CD4-positive, alpha-beta T cell (primary cell): ENCODE measurements around the gene ACE2. TPM values are rescaled to one million over a fixed set of nuclear protein-coding genes. Genes with fewer than 3 reads are reported as not detected.
"Not testable (repeated sequence)": the region's sequence is repeated elsewhere in the genome, so short reads cannot be mapped to it uniquely, and the experiment has no call there.

Experiments
- ATAC-seq: fragments of 200-7000 bp; cut with Tn5 transposase; one replicate; pipeline ENCODE4 v1.10.0; 2022; ENCODE audit warnings: mild to moderate bottlenecking; ENCODE audit not compliant: poor library complexity
- CTCF ChIA-PET: fragments of 350-600 bp; sonication (Branson Sonifier 250); formaldehyde crosslinking; loops from one replicate; lab custom pipeline; 2021; ENCODE audit warnings: antibody characterized with exemption, inconsistent platforms; lab: Charles Lee
- POLR2A ChIA-PET: fragments of 350-600 bp; sonication (Branson Sonifier 250); formaldehyde crosslinking; loops from one replicate; lab custom pipeline; 2021; ENCODE audit warnings: antibody characterized with exemption, inconsistent platforms; lab: Charles Lee
- DNase-seq, 14 experiments: peaks; one replicate each; pipeline ENCODE4 v3.0.0-alpha.2; 2013 to 2020; ENCODE audit warnings: mixed read lengths in 2 of 14
- H3K27ac ChIP-seq, 2 donors: one replicate each; pipeline versions ENCODE4 v1.5.1 to v1.7.0; 2013; ENCODE audit warnings: low read length in 2 of 2, low read depth in 1 of 2, mild to moderate bottlenecking in 1 of 2
- H3K27me3 ChIP-seq, 2 experiments: 1 replicate in 1 of 2; 2 replicates in 1 of 2; pipeline versions ENCODE4 v1.6.1 to v1.7.0; 2013; ENCODE audit warnings: low read length in 2 of 2, control low read depth in 1 of 2, mild to moderate bottlenecking in 1 of 2, moderate library complexity in 1 of 2; ENCODE audit not compliant: insufficient read depth in 2 of 2, control insufficient read depth in 1 of 2
- H3K36me3 ChIP-seq: one replicate; pipeline ENCODE4 v1.6.1; 2013; ENCODE audit warnings: low read length, control low read depth; ENCODE audit not compliant: insufficient read depth
- H3K4me1 ChIP-seq: one replicate; pipeline ENCODE4 v1.6.1; 2013; ENCODE audit warnings: low read length, control low read depth; ENCODE audit not compliant: insufficient read depth
- H3K4me3 ChIP-seq: one replicate; pipeline ENCODE4 v1.5.1; 2013; ENCODE audit warnings: mild to moderate bottlenecking, low read length, moderate library complexity
- H3K9me3 ChIP-seq, 2 experiments: 1 replicate in 1 of 2; 2 replicates in 1 of 2; pipeline versions ENCODE4 v1.6.1 to v1.7.0; 2013; ENCODE audit warnings: low read length in 2 of 2, mild to moderate bottlenecking in 2 of 2, control low read depth in 1 of 2, moderate library complexity in 1 of 2; ENCODE audit not compliant: control insufficient read depth in 1 of 2, insufficient read depth in 1 of 2
- H3K27ac Mint-ChIP-seq: one replicate; pipeline ENCODE4 v1.8.0; 2020; ENCODE audit warnings: mixed read lengths
- H3K27me3 Mint-ChIP-seq: one replicate; pipeline ENCODE4 v1.8.0; 2021; ENCODE audit warnings: mixed read lengths
- H3K36me3 Mint-ChIP-seq: one replicate; pipeline ENCODE4 v1.8.0; 2021; ENCODE audit warnings: low read depth, mixed read lengths
- H3K4me1 Mint-ChIP-seq: one replicate; pipeline ENCODE4 v1.8.0; 2021; ENCODE audit warnings: low read depth, mixed read lengths
- H3K4me3 Mint-ChIP-seq: one replicate; pipeline ENCODE4 v1.8.0; 2020; ENCODE audit warnings: mild to moderate bottlenecking, mixed read lengths
- H3K9me3 Mint-ChIP-seq: one replicate; pipeline ENCODE4 v1.8.0; 2020; ENCODE audit warnings: mixed read lengths
- intact Hi-C, 2 experiments: fragments of 100-400 bp; cut with DNase I in 1 of 2; cut with micrococcal nuclease in 1 of 2; formaldehyde crosslinking; loops; one replicate each; pipeline versions ENCODE4 v1.15.1 to v1.9.0; 2023 to 2025; cut with DNase I, micrococcal nuclease
- polyA plus RNA-seq, 2 donors: library from polyadenylated mRNA; unstranded; fragments of 120-200 nt; gene quantifications; one replicate each; pipeline ENCODE4 v1.2.1, GENCODE V29; 2013
- total RNA-seq, 174 experiments: library from RNA in 2 of 174; stranded (reverse) in 2 of 174; gene quantifications; one replicate each; pipeline ENCODE4 v1.2.3 and lab custom pipeline; 2021 to 2026
- TF ChIP-seq, protein P1 (sequence below): fragments of 200-600 bp; IDR thresholded peaks from one replicate; pipeline ENCODE4 v1.8.0; 2022; ENCODE audit warnings: antibody characterized with exemption, mild to moderate bottlenecking

The ACE2 gene
- total RNA-seq (not detected), total RNA-seq (lab: John Stamatoyannopoulos, UW) (0 to 0.21 (median 0) reads per million in 172 experiments)
- not detected for polyA plus RNA-seq (2013, experiment 1 of 2)
- not detected for polyA plus RNA-seq (2013, experiment 2 of 2)

DNA sequence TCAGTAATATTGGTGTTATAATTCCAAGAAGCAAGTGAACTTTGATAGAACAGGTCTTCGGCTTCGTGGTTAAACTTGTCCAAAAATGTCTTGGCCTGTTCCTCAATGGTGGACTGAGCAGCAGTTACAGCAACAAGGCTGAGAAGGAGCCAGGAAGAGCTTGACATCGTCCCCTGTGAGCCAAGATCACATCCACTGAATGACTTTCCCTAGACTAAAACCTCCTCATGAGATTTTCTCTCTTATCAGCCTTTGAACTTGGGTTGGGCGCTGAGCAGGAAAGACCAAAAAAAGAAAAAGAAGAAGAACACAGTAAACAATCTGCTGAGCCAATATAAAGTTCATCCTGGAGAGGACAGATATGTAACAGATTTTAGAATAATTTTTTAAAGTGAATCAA is at the start of gene ACE2:
Gene ACE2, minus strand, starts transcription at position 216 of the 400 bp plus-strand sequence. Its CDS starts 49 bp downstream, at position 167.
- Mint-ChIP-seq H3K36me3 (no peaks in the 10 kb centered on the region), H3K27me3 (peaks cover 12% of the 10 kb centered on the region), H3K4me3 (no peak within 1 kb of the TSS), H3K9me3 (no peaks in the 10 kb centered on the region), H3K27ac (no peak within 1 kb of the TSS), H3K4me1 (no peaks in the 10 kb centered on the region)
- ATAC-seq (no peak), DNase-seq (no peak)
- Histone ChIP-seq H3K9me3 (no peaks in the 10 kb centered on the region), H3K27ac (no peak within 1 kb of the TSS), H3K36me3 (no peaks in the 10 kb centered on the region), H3K27me3 (peaks cover 0 to 5% of the 10 kb centered on the region in 2 experiments), H3K4me3 (no peak within 1 kb of the TSS), H3K4me1 (no peaks in the 10 kb centered on the region)
- intact Hi-C loops = no loop called here
- ChIA-PET POLR2A (no interaction called here), CTCF (interaction anchor here (0.7 kb wide), 1 partner anchor 8 kb away, joined by 4 read pairs; no protein-coding TSS in a partner anchor)
- TF ChIP-seq, protein P1, sequence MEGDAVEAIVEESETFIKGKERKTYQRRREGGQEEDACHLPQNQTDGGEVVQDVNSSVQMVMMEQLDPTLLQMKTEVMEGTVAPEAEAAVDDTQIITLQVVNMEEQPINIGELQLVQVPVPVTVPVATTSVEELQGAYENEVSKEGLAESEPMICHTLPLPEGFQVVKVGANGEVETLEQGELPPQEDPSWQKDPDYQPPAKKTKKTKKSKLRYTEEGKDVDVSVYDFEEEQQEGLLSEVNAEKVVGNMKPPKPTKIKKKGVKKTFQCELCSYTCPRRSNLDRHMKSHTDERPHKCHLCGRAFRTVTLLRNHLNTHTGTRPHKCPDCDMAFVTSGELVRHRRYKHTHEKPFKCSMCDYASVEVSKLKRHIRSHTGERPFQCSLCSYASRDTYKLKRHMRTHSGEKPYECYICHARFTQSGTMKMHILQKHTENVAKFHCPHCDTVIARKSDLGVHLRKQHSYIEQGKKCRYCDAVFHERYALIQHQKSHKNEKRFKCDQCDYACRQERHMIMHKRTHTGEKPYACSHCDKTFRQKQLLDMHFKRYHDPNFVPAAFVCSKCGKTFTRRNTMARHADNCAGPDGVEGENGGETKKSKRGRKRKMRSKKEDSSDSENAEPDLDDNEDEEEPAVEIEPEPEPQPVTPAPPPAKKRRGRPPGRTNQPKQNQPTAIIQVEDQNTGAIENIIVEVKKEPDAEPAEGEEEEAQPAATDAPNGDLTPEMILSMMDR = no peak

GRCh38 chrX:15647510-15647909 is 46.8 kb upstream of the ACE2 start:
- H3K27ac ChIP-seq, POLR2A ChIA-PET, H3K36me3 ChIP-seq, DNase-seq, H3K4me3 Mint-ChIP-seq, H3K9me3 ChIP-seq, H3K27me3 Mint-ChIP-seq, H3K4me3 ChIP-seq, H3K36me3 Mint-ChIP-seq, H3K27me3 ChIP-seq, H3K9me3 Mint-ChIP-seq, H3K4me1 ChIP-seq, intact Hi-C loops, H3K27ac Mint-ChIP-seq: not testable (repeated sequence)
- CTCF ChIA-PET = interaction anchor here (1.3 kb wide), 1 partner anchor 15 kb away, joined by 4 read pairs; no protein-coding TSS in a partner anchor
- peak; percentile 49 for ATAC-seq
- peaks cover 12% of the 10 kb centered on the region for H3K4me1 Mint-ChIP-seq

DNA sequence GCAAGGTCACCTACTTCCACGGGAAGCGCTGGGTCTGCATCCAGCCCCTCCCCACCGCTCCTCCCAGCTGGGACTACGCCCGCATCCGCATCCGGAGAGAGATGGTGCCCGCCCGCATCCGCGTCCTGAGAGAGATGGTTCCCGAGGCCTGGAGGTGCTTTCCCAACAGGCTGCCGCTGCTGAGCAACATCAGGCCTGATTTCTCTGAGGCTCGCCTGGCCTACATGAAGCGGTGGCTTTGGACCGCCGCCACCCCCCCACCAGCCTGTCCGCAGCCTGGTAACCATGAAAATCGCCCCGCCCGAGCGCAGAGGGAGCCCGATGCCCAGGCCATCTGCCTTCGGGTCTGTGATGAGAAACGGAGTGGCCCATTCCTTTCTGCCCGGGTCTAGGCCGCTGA is 45.8 kb upstream of the ACE2 start:
- no peak overlapping the region for H3K4me3 ChIP-seq
- CTCF ChIA-PET = no interaction called here
- no peaks in the 10 kb centered on the region for H3K9me3 Mint-ChIP-seq
- no peak overlapping the region for H3K27ac Mint-ChIP-seq
- H3K4me1 ChIP-seq = no peaks in the 10 kb centered on the region
- DNase-seq = no peak
- H3K27me3 Mint-ChIP-seq = no peaks in the 10 kb centered on the region
- intact Hi-C loops = no loop called here
- POLR2A ChIA-PET = no interaction called here
- H3K4me3 Mint-ChIP-seq = no peak overlapping the region
- TF ChIP-seq, protein P1 = no peak
- no peak overlapping the region for H3K27ac ChIP-seq
- H3K27me3 ChIP-seq = no peaks in the 10 kb centered on the region
- H3K4me1 Mint-ChIP-seq = peaks cover 12% of the 10 kb centered on the region
- no peaks in the 10 kb centered on the region for H3K36me3 Mint-ChIP-seq
- no peaks in the 10 kb centered on the region for H3K9me3 ChIP-seq
- H3K36me3 ChIP-seq = no peaks in the 10 kb centered on the region
- no peak for ATAC-seq

DNA sequence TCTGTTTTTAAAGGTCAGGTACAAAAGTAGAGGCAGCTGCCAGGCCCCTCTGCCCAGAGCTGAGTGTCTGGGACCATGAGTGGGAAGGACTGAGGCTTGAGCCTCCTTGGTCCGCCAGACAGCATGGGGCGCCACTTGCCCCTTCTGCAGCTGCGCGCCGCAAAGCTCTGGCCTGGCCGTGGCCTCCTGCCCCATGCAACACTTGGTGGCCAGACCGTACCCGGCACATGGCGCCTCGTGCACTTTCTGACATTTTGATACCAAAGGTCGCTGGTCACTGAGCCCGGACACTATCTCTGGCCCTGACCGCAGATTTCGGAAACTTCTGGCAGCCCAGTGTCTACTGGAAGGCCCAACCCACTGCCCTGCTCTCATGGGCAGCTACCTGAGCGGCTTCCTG is 45.3 kb upstream of the ACE2 start:
- no peak for DNase-seq
- no peaks in the 10 kb centered on the region for H3K4me1 ChIP-seq
- TF ChIP-seq, protein P1 = no peak
- Mint-ChIP-seq H3K27me3 (no peaks in the 10 kb centered on the region), H3K4me1 (peaks cover 12% of the 10 kb centered on the region), H3K9me3 (no peaks in the 10 kb centered on the region), H3K4me3 (no peak overlapping the region), H3K36me3 (no peaks in the 10 kb centered on the region), H3K27ac (no peak overlapping the region)
- no peaks in the 10 kb centered on the region for H3K36me3 ChIP-seq
- H3K9me3 ChIP-seq = no peaks in the 10 kb centered on the region
- H3K27me3 ChIP-seq = no peaks in the 10 kb centered on the region
- no peak overlapping the region for H3K4me3 ChIP-seq
- ChIA-PET POLR2A (no interaction called here), CTCF (no interaction called here)
- H3K27ac ChIP-seq = no peak overlapping the region
- no peak for ATAC-seq
- intact Hi-C loops = no loop called here
